HG03280 (cell line): Measurements from ENCODE around the gene GIPC3.

Experiments
- ATAC-seq: cut with Tn5 transposase; IDR thresholded peaks from one replicate; pipeline ENCODE4 v1.9.1; 2021; ENCODE audit warnings: mild to moderate bottlenecking, moderate library complexity; ENCODE audit not compliant: unreplicated experiment

The GIPC3 gene

GRCh38 chr19:3634496-3635045, 49.3 kb downstream of the GIPC3 start:
- no peak for ATAC-seq

- ATAC-seq: no peak
These were observed 51.2 kb downstream of the GIPC3 start for GRCh38 chr19:3636506-3636905.

- no peak for ATAC-seq
These were observed 51.7 kb downstream of the GIPC3 start for GRCh38 chr19:3636962-3637361.

DNA sequence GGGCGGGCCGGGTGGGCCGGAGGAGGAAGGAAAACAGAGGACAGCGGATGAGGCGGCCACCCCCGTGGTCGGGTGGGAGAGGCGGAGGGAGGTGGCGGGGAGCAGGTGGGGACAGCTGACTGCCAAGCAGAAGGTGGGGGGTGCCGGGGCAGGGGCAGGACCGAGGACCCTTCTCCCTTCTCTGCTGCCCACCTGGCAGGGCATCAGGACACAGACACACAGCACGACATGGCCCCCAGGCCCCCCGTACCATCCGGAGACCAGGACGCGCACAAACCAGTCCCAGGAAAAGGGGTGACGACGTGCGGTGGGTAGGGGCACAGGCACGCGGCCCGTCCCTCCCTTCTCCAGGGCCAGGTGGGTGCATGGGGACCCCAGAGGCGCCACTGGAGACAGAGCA, 52.3 kb downstream of the GIPC3 start:
- ATAC-seq: no peak

DNA sequence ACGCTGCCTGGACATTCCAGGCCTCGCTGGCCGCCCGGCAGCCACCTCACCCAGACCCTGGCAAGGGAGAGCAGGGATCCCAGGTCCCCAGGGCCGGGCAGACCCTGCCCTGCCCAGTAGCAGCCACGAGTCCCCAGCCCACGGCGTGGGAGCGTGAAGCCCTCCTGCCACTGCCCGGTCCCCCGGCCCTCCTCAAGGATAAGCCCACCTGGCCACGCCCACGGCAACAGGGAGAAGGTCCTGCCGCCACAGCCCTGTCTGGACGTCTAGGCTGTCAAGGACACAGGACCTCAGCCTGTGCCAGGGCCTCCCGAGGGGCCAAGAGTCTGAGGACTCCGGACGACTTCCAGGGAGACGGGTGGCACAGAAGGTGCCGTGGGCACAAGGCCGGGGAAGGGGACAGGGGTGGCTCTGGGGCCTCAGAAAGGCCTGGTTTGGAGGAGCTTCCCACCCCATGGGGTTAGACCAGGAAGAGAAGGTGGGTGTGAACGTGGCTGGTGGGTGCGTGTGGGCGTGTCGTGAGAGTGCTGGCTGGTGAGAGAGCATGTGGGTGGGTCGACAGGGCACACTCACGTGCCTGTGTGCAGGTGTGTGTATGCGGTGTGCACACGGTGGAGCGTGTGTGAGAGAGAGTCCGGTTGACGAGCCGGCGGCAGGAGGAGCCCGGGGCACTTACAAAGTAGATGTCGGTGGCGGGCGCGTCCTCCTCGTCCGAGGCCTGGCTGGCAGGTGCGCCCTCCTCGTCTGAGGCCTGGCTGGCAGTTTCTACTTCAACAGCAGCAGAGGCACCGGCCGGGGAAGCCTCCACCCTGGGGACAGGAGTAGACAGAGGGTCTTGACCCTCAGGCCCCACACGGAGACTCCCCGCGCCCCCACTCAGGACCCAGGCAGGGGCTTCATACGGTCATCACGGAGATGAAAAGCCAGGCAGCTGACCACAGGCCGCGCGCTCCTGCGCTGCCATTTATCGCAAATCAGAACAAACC, 53.2 kb downstream of the GIPC3 start:
- no peak for ATAC-seq

DNA sequence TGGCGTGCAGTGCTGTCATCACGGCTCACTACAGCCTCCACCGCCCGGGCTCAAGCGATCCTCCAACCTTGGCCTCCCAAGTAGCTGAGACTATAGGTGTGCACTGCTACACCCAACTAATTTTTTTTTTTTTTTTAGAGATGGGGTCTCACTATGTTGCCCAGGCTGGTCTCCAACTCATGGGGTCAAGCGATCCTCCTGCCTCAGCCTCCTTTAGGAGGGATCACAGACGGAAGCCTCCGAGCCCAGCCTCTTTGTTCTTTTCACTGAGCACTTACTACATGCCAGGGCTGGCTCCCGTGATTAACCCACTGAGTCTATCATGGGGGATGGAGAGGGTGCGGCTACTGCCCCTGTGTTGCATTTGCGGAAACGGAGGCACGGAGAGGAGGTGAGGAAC, 54.2 kb downstream of the GIPC3 start:
- ATAC-seq: no peak

- ATAC-seq: no peak
These were observed 56.4 kb downstream of the GIPC3 start for GRCh38 chr19:3641515-3642269.

GRCh38 chr19:3642296-3642695, 57.0 kb downstream of the GIPC3 start:
- no peak for ATAC-seq
